Activated CD4-positive, CD25-positive, alpha-beta regulatory T cell (primary cell): ENCODE results near the gene B4GALNT4.
"Not testable (repeated sequence)": the region's sequence is repeated elsewhere in the genome, so short reads cannot be mapped to it uniquely, and the experiment has no call there.

Source experiments
- DNase-seq, 4 experiments: peaks; one replicate each; lab custom pipeline; 2025; lab: John Stamatoyannopoulos, UW

The B4GALNT4 gene

GRCh38 chr11:359181-359714 is 10.1 kb upstream of the B4GALNT4 start:
- DNase-seq: no peak

DNA sequence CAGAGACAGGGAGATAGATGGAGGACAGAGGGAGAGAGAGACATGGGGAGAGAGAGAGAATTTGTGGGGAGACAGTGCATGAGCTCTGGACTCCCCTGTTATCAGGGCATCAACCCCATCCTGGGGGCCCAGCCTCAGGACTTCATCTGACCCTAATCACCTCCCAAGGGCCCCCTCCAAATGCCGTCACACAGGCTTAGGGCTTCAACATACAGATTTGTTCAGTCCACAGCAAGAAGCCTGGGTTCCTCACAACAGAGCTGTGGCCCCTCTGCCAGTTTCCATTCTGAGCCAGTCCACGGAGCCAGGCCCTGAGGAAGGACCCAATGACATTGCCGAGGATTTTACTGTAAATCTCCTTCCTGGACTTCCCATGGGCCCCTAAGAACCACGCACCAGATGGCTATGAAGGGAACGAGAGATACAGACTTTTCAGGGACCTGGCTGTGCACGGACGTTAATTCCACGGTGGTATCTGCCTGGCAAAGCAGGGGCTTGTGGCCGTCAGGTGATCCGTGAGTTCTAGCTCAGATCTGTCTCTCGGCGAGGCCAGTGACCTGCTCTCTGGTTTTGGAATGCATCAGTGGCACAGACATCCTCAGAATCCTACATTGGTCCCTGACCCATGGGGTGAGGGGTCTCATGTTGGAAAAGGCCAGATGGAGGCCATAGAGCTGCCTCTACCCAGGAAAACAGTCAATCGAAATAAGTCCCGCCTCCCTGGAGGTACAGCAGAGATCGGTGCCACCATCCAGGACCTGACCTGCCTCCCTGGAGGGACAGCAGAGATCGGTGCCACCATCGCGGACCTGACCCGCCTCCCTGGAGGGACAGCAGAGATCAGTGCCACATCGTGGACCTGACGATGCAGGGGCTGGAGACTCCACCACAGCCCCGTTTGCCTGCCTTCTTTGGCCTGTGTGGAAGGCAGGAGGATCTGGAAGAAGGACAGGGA is 8.7 kb upstream of the B4GALNT4 start:
- no peak for DNase-seq

- DNase-seq: no peak
Measured at GRCh38 chr11:362642-363442, 6.5 kb upstream of the B4GALNT4 start.

DNA sequence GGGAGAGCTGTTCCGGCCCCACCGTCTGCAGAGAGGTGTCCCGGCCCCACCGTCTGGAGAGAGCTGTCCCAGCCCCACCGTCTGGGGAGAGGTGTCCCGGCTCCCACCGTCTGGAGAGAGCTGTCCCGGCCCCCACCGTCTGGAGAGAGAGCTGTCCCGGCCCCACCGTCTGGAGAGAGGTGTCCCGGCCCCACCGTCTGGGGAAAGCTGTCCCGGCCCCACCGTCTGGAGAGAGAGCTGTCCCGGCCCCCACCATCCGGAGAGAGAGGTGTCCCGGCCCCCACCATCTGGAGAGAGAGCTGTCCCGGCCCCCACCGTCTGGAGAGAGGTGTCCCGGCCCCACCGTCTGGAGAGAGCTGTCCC is 5.9 kb upstream of the B4GALNT4 start:
- not testable (repeated sequence) for DNase-seq

- peak in 3 of 4 experiments; percentile 21 to 51 (median 46) for DNase-seq
Measured at GRCh38 chr11:363948-364761, 5.1 kb upstream of the B4GALNT4 start.

DNA sequence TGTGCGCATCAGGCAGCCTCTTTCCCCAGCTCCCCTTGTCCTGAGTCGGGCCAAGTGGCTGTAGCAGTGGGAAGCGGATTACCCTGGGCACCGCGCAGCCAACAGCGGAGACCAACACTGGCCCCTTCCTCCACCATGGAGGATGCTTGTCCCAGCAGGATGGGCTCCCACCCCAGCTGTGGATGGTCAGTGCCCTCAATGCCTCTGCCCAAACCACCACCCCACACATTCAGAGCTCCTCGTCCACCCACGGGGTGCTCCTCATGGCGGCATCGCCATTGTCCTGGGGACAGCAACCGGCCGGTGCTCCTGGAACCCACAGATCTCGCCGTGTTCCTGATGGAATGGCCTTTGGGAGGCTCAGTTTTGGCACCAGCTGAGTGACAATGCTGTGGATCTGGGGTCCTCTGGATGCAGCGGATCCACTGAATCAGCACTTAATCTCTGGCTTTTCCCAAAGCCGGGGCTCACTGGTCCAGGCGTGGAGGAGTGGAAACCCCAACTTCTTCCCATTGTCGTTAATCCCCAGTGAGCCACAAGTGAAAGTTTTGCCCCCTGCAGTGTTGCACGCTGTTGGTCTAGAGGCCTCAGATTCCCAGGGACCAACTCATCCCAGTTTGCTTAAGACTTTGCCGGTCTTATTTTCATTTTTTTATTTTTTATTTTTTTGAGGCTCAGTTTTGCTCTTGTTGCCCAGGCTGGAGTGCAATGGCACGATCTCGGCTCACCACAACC is 4.1 kb upstream of the B4GALNT4 start:
- no peak for DNase-seq

DNA sequence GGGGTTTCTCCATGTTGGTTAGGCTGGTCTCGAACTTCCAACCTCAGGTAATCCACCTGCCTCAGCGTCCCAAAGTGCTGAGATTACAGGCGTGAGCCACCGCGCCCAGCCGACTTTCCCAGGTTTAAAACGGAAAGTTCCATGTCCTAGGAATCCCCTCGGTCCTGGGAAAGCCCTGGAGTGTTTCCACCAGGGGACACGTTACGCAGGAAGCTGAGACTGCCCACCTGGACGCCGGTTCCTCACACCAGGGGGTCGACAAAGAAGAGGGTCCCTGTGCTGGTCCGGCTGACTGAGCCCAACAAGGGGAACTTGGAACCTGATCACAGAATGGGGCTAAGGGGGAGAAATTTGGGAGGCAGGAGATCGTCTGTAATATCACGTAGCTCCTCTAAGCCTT is 3.5 kb upstream of the B4GALNT4 start:
- no peak for DNase-seq

- no peak for DNase-seq
Measured at GRCh38 chr11:367956-368413, 1.3 kb upstream of the B4GALNT4 start.

GRCh38 chr11:368414-369335 is 624 bp upstream of the B4GALNT4 start:
- no peak for DNase-seq

- no peak for DNase-seq
Measured at GRCh38 chr11:370070-370941, 1.0 kb downstream of the B4GALNT4 start.

GRCh38 chr11:371051-371450 is 1.8 kb downstream of the B4GALNT4 start:
- DNase-seq: no peak

GRCh38 chr11:371716-372590 is 2.7 kb downstream of the B4GALNT4 start:
- DNase-seq: no peak

DNA sequence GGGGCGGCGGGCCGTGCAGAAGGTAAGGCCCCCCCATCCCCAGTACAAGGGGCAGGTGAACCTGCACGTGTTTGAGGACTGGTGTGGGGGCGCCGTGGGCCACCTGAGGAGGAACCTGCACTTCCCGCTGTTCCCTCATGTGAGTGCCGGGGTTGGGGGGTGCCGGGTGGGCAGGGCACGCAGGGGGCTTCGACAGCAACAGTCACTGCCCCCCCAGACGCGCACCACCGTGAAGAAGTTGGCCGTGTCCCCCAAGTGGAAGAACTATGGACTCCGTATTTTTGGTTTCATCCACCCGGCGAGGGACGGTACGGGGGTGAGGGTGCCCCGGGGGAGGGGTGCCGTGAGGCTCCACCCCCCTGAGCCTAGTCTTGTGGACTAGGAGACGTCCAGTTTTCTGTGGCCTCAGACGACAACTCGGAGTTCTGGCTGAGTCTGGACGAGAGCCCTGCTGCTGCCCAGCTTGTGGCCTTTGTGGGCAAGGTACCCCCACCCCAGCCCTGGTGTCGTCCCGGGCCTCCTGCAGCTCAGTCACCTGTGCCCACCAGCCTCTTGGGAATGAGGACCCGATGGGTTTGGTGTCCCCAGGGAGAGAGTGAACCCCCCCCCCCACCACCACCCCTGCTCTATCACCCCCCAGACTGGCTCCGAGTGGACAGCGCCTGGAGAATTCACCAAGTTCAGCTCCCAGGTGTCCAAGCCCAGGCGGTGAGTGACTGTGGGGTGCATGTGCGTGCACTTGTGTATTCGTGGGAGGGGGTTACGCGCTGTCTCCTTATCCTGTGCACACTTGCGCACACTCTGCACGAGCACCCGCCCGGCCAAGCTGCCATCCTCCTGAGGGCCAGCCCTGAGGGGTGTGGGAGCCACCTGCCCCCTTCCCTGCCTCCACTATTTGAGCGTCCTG is 3.8 kb downstream of the B4GALNT4 start:
- DNase-seq: no peak

DNA sequence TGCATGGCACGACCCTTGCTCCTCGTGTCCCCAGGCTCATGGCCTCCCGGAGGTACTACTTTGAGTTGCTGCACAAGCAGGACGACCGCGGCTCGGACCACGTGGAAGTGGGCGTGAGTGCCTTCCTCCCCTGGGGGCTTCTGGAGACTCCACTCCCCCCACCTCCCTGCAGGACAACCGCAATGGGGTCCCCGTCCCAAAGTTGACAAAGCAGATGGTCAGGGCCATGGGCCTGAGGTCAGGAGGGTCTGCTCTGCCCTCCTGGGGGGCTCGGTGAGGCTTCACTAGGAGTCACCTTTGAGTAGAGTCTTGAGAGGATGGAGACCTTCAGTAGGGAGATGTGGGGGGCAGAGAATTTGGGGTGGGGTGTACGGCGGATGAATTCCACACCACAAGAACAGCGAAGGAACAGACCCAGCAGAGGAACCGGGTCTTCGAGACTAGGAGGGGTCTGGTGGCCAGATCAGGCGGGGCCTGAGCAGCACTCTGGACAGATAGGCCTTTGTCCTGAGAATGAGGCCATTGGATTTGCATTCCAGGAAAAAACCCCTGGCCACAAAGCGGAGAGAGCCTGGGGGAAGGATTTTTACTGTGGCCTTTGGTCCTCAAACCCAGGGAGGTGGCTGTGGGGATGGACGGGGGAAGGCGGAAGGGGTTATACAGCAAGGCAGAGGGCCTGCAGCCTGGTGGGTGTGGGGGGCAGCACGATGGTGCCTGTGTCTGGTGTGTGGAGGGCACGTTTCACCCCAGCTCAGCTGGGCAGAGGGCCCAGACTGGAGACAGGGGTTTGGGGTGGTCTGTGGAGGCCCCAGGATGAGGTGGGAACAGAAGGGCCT is 4.6 kb downstream of the B4GALNT4 start:
- no peak for DNase-seq

DNA sequence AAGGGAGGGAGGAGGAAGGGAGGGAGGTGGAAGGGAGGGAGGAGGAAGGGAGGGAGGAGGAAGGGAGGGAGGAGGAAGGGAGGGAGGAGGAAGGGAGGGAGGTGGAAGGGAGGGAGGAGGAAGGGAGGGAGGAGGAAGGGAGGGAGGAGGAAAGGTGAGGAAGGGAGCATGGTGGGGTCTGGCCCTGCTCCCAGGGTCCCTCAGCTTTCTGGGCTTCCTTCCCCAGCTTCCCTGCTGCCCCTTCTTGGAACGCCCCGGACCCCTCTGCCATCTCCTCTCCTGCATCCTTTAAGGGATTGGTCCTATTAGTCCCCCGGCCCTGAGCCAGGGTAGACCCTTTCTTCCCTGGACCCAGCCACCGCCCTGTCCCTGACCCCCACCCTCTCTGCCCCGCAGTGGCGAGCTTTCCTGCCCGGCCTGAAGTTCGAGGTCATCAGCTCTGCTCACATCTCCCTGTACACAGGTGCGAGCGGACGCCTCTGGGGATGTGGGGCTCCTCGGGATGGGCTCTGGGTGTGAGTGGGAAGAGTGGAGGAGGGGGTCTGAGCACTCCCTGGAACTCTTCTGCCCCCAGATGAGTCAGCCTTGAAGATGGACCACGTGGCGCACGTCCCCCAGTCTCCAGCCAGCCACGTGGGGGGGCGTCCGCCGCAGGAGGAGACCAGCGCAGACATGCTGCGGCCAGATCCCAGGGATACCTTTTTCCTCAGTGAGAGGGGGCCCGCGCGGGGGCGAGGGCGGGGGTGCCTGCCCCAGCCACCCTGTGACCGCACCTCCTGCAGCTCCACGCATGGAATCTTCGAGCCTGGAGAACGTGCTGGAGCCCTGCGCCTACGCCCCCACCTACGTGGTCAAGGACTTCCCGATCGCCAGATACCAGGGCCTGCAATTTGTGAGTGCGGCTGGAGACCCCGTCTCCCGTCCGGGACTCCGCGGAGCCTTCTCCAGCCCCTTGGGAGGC is 6.0 kb downstream of the B4GALNT4 start:
- no peak for DNase-seq
